Muscle layer of duodenum (tissue), 2 donors: ENCODE data around the gene ATF7.

Experiments
- H3K27ac ChIP-seq: one replicate; pipeline ENCODE4 v1.7.0; 2013; ENCODE audit warnings: mild to moderate bottlenecking, low read length
- H3K27me3 ChIP-seq: one replicate; pipeline ENCODE4 v1.7.0; 2013; ENCODE audit warnings: low read depth, mild to moderate bottlenecking, control low read depth, low read length
- H3K36me3 ChIP-seq, 2 donors: one replicate each; pipeline ENCODE4 v1.7.0; 2013; ENCODE audit warnings: low read length in 2 of 2, control low read depth in 1 of 2, mild to moderate bottlenecking in 1 of 2; ENCODE audit not compliant: insufficient read depth in 2 of 2, control insufficient read depth in 1 of 2
- H3K4me1 ChIP-seq, 2 donors: one replicate each; pipeline ENCODE4 v1.7.0; 2013; ENCODE audit warnings: low read length in 2 of 2, mild to moderate bottlenecking in 2 of 2, control low read depth in 1 of 2, moderate library complexity in 1 of 2; ENCODE audit not compliant: insufficient read depth in 2 of 2, control insufficient read depth in 1 of 2
- H3K4me3 ChIP-seq, 2 donors: one replicate each; pipeline ENCODE4 v1.7.0; 2013; ENCODE audit warnings: low read length in 2 of 2, low read depth in 1 of 2, mild to moderate bottlenecking in 1 of 2
- H3K9me3 ChIP-seq, 2 donors: one replicate each; pipeline ENCODE4 v1.7.0; 2013; ENCODE audit warnings: low read length in 2 of 2, control low read depth in 1 of 2, mild to moderate bottlenecking in 1 of 2; ENCODE audit not compliant: control insufficient read depth in 1 of 2
- donor health status: healthy.

Gene ATF7

GRCh38 chr12:53516758-53517455 is 109.3 kb downstream of the ATF7 start:
- no peaks in the 10 kb centered on the region for H3K9me3 ChIP-seq
- no peak overlapping the region for H3K4me3 ChIP-seq
- H3K4me1 ChIP-seq, result no peaks in the 10 kb centered on the region
- H3K27ac ChIP-seq, result no peak overlapping the region
- peaks cover 64 to 94% of the 10 kb centered on the region in 2 donors for H3K36me3 ChIP-seq
- no peaks in the 10 kb centered on the region for H3K27me3 ChIP-seq

GRCh38 chr12:53515291-53515680 is 110.9 kb downstream of the ATF7 start:
- H3K4me3 ChIP-seq, result no peak overlapping the region
- no peaks in the 10 kb centered on the region for H3K4me1 ChIP-seq
- H3K36me3 ChIP-seq, result peaks cover 62 to 94% of the 10 kb centered on the region in 2 donors
- H3K9me3 ChIP-seq, result no peaks in the 10 kb centered on the region
- H3K27ac ChIP-seq, result no peak overlapping the region
- H3K27me3 ChIP-seq, result no peaks in the 10 kb centered on the region

GRCh38 chr12:53514628-53515290 is 111.4 kb downstream of the ATF7 start:
- H3K27ac ChIP-seq, result no peak overlapping the region
- H3K36me3 ChIP-seq, result peaks cover 62 to 92% of the 10 kb centered on the region in 2 donors
- no peak overlapping the region for H3K4me3 ChIP-seq
- no peaks in the 10 kb centered on the region for H3K9me3 ChIP-seq
- no peaks in the 10 kb centered on the region for H3K4me1 ChIP-seq
- no peaks in the 10 kb centered on the region for H3K27me3 ChIP-seq

GRCh38 chr12:53513712-53514410 is 112.3 kb downstream of the ATF7 start:
- H3K4me1 ChIP-seq, result peaks cover 0 to 2% of the 10 kb centered on the region in 2 donors

GRCh38 chr12:53510181-53510812 is 115.9 kb downstream of the ATF7 start:
- peaks cover 54 to 70% of the 10 kb centered on the region in 2 donors for H3K36me3 ChIP-seq
- H3K4me3 ChIP-seq, result no peak overlapping the region
- H3K27ac ChIP-seq, result no peak overlapping the region

More at GRCh38 chr12:53513712-53514410, 112.3 kb downstream of the ATF7 start:
- no peaks in the 10 kb centered on the region for H3K27me3 ChIP-seq
- H3K36me3 ChIP-seq, result peaks cover 62 to 83% of the 10 kb centered on the region in 2 donors
- no peak overlapping the region for H3K27ac ChIP-seq
- H3K9me3 ChIP-seq, result no peaks in the 10 kb centered on the region
- no peak overlapping the region for H3K4me3 ChIP-seq

GRCh38 chr12:53508534-53509170 is 117.5 kb downstream of the ATF7 start:
- peaks cover 39 to 64% of the 10 kb centered on the region in 2 donors for H3K36me3 ChIP-seq
- no peaks in the 10 kb centered on the region for H3K9me3 ChIP-seq
- no peak overlapping the region for H3K4me3 ChIP-seq
- no peak overlapping the region for H3K27ac ChIP-seq
- H3K27me3 ChIP-seq, result no peaks in the 10 kb centered on the region
- peaks cover 0 to 9% of the 10 kb centered on the region in 2 donors for H3K4me1 ChIP-seq

More at GRCh38 chr12:53510181-53510812, 115.9 kb downstream of the ATF7 start:
- Histone ChIP-seq H3K9me3 (no peaks in the 10 kb centered on the region), H3K4me1 (peaks cover 0 to 9% of the 10 kb centered on the region in 2 donors), H3K27me3 (no peaks in the 10 kb centered on the region)

GRCh38 chr12:53507603-53507885 is 118.6 kb downstream of the ATF7 start:
- H3K36me3 ChIP-seq, result peaks cover 29 to 54% of the 10 kb centered on the region in 2 donors
- H3K27ac ChIP-seq, result no peak overlapping the region

GRCh38 chr12:53506881-53507602 is 119.1 kb downstream of the ATF7 start, which contains the start of gene NPFF:
NPFF (minus strand) TSS chr12:53507484; CDS start chr12:53507474, 10 bp downstream.
- Histone ChIP-seq H3K9me3 (no peaks in the 10 kb centered on the region), H3K36me3 (peaks cover 24 to 49% of the 10 kb centered on the region in 2 donors), H3K4me1 (peaks cover 2 to 19% of the 10 kb centered on the region in 2 donors), H3K4me3 (no peak within 1 kb of the TSS), H3K27me3 (no peaks in the 10 kb centered on the region), H3K27ac (no peak within 1 kb of the TSS)

More at GRCh38 chr12:53507603-53507885, 118.6 kb downstream of the ATF7 start:
- Histone ChIP-seq H3K4me3 (no peak overlapping the region), H3K27me3 (no peaks in the 10 kb centered on the region), H3K4me1 (peaks cover 0 to 14% of the 10 kb centered on the region in 2 donors), H3K9me3 (no peaks in the 10 kb centered on the region)

- H3K9me3 ChIP-seq, result no peaks in the 10 kb centered on the region
- no peaks in the 10 kb centered on the region for H3K27me3 ChIP-seq
- H3K36me3 ChIP-seq, result peaks cover 18 to 43% of the 10 kb centered on the region in 2 donors
- peaks cover 8 to 25% of the 10 kb centered on the region in 2 donors for H3K4me1 ChIP-seq
- no peak overlapping the region for H3K27ac ChIP-seq
- H3K4me3 ChIP-seq, result no peak overlapping the region
Observed at GRCh38 chr12:53506450-53506785, 119.8 kb downstream of the ATF7 start.

- no peaks in the 10 kb centered on the region for H3K27me3 ChIP-seq
- peaks cover 18 to 37% of the 10 kb centered on the region in 2 donors for H3K36me3 ChIP-seq
- no peaks in the 10 kb centered on the region for H3K9me3 ChIP-seq
- H3K4me1 ChIP-seq, result peaks cover 8 to 26% of the 10 kb centered on the region in 2 donors
- no peak overlapping the region for H3K27ac ChIP-seq
- no peak overlapping the region for H3K4me3 ChIP-seq
Observed at GRCh38 chr12:53505555-53506449, 120.4 kb downstream of the ATF7 start.
